ENCODE data around the gene PRDX5.

Gene PRDX5

DNA sequence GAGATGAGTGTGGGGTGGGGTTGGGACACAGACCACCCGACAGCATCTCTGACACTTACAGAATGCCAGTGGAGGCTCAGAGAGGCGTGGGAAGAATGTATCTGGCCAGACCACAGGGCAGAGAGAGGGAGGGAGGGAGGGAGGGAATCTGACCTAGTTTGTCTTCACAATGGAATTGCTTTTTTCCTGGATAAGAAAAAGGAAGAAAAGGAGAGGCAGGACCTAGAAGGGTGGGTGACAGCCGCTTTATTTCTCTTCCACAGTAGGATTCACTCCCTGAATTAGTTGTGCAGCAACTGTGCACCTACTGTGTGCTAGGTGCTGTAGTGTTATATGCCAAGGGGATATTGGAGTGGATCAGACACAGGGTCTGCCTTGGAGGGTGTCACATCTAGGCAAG lies 23.1 kb upstream of the PRDX5 start:
- TF ChIP-seq, protein P1, sequence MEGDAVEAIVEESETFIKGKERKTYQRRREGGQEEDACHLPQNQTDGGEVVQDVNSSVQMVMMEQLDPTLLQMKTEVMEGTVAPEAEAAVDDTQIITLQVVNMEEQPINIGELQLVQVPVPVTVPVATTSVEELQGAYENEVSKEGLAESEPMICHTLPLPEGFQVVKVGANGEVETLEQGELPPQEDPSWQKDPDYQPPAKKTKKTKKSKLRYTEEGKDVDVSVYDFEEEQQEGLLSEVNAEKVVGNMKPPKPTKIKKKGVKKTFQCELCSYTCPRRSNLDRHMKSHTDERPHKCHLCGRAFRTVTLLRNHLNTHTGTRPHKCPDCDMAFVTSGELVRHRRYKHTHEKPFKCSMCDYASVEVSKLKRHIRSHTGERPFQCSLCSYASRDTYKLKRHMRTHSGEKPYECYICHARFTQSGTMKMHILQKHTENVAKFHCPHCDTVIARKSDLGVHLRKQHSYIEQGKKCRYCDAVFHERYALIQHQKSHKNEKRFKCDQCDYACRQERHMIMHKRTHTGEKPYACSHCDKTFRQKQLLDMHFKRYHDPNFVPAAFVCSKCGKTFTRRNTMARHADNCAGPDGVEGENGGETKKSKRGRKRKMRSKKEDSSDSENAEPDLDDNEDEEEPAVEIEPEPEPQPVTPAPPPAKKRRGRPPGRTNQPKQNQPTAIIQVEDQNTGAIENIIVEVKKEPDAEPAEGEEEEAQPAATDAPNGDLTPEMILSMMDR (IDR thresholded peaks at IDR 0.05; ENCODE audit: borderline replicate concordance, control extremely low read depth, extremely low read depth, insufficient read depth, missing control alignments): no peak
- no peak for DNase-seq (ENCODE audit: low spot score)
- in situ Hi-C loops (cut with MboI; ENCODE audit: low sequenced_read_pairs, unreplicated experiment): loop anchor here (25.0 kb wide), 1 partner anchor 307 kb away; the partner anchor contains the start of gene OTUB1

DNA sequence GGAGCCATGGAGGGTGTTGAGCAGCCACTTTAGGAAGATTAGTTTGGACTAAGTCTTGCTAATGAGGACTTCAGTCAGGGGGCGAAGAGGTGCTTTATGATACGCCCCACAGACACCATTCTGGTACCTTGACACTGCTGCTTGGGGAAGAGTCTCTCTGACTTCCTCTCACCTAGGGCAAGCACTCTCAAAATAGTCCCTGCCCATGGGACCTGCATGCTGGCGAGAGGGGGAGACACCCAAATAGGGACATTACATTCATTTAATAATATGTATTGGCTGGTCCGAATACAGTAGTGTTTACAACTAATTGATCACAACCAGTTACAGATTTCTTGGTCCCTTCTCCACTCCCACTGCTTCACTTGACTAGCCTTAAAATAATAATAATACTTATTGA lies 22.2 kb upstream of the PRDX5 start:
- no peak for DNase-seq (ENCODE audit: low spot score)
- in situ Hi-C loops (cut with MboI; ENCODE audit: low sequenced_read_pairs, unreplicated experiment): loop anchor here (25.0 kb wide), 1 partner anchor 308 kb away; the partner anchor contains the start of gene OTUB1
- TF ChIP-seq, protein P1 (IDR thresholded peaks at IDR 0.05; ENCODE audit: borderline replicate concordance, control extremely low read depth, extremely low read depth, insufficient read depth, missing control alignments): no peak

DNA sequence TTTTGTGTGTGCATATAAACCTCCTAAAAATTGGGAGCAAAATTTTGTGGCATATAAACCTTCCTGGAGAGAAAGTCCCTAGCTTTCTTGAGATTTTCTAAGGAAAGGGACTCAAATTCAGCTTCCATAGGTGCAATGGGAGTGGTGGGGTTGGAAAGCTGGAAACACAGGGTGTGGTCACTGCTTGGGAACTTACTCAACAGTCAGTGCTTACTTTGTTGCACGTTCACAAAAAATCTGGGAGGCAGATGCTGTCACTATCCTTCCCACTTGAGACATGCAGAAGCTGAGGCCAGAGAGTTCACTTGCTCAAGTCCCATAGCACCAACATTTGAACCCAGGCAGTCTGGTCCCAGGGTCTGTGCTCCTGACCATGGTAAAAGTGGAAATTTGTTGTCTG lies 21.7 kb upstream of the PRDX5 start:
- TF ChIP-seq, protein P1 (IDR thresholded peaks at IDR 0.05; ENCODE audit: borderline replicate concordance, control extremely low read depth, extremely low read depth, insufficient read depth, missing control alignments): no peak
- no peak for DNase-seq (ENCODE audit: low spot score)
- in situ Hi-C loops (cut with MboI; ENCODE audit: low sequenced_read_pairs, unreplicated experiment): loop anchor here (25.0 kb wide), 1 partner anchor 309 kb away; the partner anchor contains the start of gene OTUB1

DNA sequence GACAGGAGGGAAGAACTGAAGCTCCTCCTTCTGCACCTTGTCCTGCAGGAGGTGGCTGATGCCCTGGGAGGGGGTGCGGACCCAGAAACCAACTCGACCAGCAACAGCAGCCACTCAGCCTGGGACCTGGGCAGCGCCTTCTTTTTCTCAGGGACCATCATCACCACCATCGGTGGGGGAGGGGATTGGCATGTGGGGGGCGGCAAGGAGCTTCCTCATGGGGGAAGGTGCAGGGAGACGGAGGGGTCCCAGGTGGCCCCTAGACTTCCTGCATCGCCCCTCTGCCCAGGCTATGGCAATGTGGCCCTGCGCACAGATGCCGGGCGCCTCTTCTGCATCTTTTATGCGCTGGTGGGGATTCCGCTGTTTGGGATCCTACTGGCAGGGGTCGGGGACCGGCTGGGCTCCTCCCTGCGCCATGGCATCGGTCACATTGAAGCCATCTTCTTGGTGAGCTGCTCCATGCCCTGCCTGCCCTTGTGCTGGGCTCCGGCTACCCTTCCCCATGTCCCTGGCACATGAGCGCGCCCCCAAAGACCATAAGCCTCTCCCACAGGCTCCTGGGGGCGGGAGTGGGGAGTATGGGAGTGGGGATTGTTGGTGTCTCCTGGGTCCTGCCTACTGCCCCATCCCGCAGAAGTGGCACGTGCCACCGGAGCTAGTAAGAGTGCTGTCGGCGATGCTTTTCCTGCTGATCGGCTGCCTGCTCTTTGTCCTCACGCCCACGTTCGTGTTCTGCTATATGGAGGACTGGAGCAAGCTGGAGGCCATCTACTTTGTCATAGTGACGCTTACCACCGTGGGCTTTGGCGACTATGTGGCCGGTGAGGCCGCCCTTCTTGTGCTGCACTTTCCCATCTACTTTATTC lies 20.9 kb upstream of the PRDX5 start:
- no peak for DNase-seq (ENCODE audit: low spot score)
- TF ChIP-seq, protein P1 (IDR thresholded peaks at IDR 0.05; ENCODE audit: borderline replicate concordance, control extremely low read depth, extremely low read depth, insufficient read depth, missing control alignments): no peak
- in situ Hi-C loops (cut with MboI; ENCODE audit: low sequenced_read_pairs, unreplicated experiment): loop anchor here (25.0 kb wide), 1 partner anchor 310 kb away; the partner anchor contains the start of gene OTUB1

DNA sequence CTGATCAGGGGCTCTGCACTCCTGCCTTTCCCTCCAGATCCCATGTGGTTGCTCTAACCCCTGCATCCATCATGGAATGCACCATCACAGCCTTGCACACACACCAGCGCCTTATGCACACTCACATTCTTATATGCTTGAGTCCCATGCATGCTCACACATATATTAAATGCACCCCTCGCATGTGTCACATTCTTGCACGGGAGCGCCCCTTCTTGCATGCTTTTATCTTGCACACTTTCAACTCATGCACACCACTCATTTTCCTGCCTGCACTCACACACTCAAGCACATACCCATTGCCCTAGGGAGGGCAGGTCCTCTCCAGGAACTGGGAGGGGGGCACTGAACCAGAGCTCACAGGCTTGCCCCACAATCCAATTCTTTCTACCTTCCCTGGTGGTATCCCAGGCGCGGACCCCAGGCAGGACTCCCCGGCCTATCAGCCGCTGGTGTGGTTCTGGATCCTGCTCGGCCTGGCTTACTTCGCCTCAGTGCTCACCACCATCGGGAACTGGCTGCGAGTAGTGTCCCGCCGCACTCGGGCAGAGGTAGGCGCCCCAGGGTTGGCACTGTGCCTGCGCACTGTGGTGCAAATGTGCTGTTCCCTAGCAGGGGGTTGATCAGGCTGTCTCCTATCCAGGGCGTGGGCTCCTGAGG lies 20.1 kb upstream of the PRDX5 start:
- DNase-seq (ENCODE audit: low spot score): no peak
- TF ChIP-seq, protein P1 (IDR thresholded peaks at IDR 0.05; ENCODE audit: borderline replicate concordance, control extremely low read depth, extremely low read depth, insufficient read depth, missing control alignments): no peak
- in situ Hi-C loops (cut with MboI; ENCODE audit: low sequenced_read_pairs, unreplicated experiment): loop anchor here (25.0 kb wide), 1 partner anchor 311 kb away; the partner anchor contains the start of gene OTUB1

DNA sequence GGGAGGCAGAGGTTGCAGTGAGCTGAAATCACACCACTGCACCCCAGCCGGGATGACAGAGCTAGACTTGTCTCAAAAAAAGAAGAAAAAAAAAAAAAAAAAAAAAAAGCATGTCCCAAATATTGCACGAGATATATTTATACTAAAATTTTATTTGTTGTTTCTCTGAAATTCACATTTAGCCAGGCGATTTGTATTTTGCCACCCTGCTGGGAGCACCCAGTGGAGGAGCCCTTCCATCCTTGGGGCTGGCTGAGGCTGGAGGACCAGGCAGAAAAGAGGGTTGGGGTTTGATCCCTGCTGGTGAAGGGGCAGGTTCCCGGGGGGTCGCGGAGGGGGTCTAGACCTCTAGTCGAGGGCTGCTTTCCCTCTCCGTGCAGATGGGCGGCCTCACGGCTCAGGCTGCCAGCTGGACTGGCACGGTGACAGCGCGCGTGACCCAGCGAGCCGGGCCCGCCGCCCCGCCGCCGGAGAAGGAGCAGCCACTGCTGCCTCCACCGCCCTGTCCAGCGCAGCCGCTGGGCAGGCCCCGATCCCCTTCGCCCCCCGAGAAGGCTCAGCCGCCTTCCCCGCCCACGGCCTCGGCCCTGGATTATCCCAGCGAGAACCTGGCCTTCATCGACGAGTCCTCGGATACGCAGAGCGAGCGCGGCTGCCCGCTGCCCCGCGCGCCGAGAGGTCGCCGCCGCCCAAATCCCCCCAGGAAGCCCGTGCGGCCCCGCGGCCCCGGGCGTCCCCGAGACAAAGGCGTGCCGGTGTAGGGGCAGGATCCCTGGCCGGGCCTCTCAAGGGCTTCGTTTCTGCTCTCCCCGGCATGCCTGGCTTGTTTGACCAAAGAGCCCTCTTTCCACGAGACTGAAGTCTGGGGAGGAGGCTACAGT lies 18.7 kb upstream of the PRDX5 start:
- in situ Hi-C loops (cut with MboI; ENCODE audit: low sequenced_read_pairs, unreplicated experiment): loop anchor here (25.0 kb wide), 1 partner anchor 312 kb away; the partner anchor contains the start of gene OTUB1
- no peak for DNase-seq (ENCODE audit: low spot score)
- TF ChIP-seq, protein P1 (IDR thresholded peaks at IDR 0.05; ENCODE audit: borderline replicate concordance, control extremely low read depth, extremely low read depth, insufficient read depth, missing control alignments): no peak
